ENCODE data around the gene ABL1.

DNA sequence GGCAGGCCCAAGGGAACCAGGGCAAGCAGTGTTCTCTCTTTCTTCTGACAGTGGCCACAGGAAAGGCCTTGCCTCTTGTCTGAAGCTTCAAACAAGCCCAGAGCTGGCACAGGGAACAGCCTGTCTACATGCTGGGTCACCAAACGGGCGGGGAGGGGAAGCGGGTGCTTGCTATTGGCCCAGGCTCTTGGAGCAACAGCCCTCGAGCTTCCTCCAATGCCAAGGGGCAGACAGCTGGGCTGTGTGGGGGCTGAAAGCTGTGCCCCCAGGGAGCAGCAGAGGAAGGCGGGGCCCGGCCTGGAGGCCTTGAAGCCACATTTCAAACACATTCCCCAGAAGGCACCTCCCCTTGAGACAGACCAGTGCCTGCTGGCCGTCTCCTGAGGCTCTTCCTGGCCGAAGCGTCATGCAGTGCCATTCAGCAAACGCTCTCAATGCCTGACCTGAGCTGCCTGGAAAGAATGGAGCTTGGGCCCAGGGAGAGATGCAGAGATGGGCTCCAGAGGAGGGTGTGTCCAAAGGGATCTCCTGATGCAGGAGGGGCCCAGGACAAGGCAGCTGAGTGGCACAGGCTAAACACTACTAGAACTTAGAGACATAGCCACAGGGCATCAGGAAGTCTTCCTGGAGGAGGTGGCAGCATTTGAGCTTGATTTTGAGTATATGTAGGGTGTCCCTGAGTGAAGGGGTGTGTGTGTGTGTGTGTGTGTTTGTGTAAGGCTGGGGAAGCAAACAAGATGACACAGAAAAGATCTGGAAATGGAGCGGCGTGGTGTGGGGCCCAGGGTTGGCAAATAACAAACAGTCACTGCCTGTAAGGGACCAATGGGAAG lies 101.4 kb downstream of the ABL1 start:
- TF ChIP-seq, protein P1, sequence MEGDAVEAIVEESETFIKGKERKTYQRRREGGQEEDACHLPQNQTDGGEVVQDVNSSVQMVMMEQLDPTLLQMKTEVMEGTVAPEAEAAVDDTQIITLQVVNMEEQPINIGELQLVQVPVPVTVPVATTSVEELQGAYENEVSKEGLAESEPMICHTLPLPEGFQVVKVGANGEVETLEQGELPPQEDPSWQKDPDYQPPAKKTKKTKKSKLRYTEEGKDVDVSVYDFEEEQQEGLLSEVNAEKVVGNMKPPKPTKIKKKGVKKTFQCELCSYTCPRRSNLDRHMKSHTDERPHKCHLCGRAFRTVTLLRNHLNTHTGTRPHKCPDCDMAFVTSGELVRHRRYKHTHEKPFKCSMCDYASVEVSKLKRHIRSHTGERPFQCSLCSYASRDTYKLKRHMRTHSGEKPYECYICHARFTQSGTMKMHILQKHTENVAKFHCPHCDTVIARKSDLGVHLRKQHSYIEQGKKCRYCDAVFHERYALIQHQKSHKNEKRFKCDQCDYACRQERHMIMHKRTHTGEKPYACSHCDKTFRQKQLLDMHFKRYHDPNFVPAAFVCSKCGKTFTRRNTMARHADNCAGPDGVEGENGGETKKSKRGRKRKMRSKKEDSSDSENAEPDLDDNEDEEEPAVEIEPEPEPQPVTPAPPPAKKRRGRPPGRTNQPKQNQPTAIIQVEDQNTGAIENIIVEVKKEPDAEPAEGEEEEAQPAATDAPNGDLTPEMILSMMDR (IDR thresholded peaks at IDR 0.05; ENCODE audit: low read length): no peak
- no peak for TF ChIP-seq EZH2 (IDR thresholded peaks at IDR 0.05; ENCODE audit: borderline replicate concordance, low read length)

All from OCI-LY1 (cell line).